CD4-positive, alpha-beta T cell treated with Interleukin-6 at 100 ng/mL for 8 hours (primary cell): Measurements from ENCODE around the gene TFIP11.
"Not testable (repeated sequence)": the region's sequence is repeated elsewhere in the genome, so short reads cannot be mapped to it uniquely, and the experiment has no call there.

Experiments used
- DNase-seq: peaks from one replicate; pipeline ENCODE4 v3.0.0-alpha.2; 2020; ENCODE audit warnings: mixed read lengths, low spot score

Gene TFIP11

GRCh38 chr22:26541167-26541819 is 29.0 kb upstream of the TFIP11 start:
- DNase-seq = no peak

GRCh38 chr22:26540119-26540518 is 27.8 kb upstream of the TFIP11 start:
- DNase-seq = no peak

DNA sequence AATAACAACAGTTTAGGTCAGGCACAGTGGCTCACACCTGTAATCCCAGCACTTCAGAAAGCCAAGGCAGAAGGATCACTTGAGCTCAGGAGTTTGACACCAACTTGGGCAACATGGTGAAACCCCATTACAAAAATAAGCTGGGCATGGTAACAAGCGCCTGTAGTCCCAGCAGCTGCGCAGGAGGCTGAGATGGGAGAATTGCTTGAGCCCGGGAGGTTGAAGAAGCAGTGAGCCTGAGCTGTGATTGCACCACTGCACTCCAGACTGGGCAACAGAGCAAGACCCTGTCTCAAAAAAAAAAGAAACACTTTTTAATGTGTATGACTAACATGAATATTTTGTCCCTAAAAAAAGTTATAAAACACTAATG is 24.5 kb upstream of the TFIP11 start:
- DNase-seq = no peak

- no peak for DNase-seq
Measured at GRCh38 chr22:26536056-26536761, 23.9 kb upstream of the TFIP11 start.

- DNase-seq = no peak
Measured at GRCh38 chr22:26535603-26535908, 23.3 kb upstream of the TFIP11 start.

DNA sequence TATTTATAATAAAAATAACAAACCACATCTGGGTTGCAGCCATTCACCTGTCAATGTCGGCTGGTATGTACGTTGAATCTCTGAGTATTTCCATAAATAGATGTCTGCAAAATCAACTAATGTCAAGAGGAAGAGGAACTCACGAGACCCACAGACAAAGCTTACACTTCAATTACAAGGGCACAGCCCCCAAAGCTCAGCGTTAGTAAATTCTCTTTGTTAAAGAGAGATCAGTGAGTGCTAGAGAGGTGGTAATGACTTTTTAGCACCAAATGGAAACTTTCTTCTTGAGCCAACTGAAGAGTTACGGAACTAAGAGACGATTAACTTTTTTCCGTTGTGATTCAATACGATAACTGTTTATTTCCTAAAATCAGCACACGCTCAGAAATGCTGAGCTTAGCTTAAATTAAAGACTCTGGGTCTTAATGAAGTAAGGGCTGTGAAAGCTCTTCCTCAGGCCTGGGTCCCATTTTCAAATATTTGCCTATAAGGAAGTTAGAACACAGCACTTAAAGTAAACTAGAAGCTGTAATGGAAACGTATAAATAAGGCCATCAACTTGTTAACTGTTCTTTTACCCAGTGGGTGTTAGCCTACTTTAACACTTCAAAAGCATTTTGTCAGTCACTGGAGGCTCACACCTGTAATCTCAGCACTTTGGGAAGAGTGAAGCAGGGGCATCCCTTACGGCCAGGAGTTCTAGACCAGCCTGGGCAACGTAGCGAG is 22.8 kb upstream of the TFIP11 start:
- no peak for DNase-seq

DNA sequence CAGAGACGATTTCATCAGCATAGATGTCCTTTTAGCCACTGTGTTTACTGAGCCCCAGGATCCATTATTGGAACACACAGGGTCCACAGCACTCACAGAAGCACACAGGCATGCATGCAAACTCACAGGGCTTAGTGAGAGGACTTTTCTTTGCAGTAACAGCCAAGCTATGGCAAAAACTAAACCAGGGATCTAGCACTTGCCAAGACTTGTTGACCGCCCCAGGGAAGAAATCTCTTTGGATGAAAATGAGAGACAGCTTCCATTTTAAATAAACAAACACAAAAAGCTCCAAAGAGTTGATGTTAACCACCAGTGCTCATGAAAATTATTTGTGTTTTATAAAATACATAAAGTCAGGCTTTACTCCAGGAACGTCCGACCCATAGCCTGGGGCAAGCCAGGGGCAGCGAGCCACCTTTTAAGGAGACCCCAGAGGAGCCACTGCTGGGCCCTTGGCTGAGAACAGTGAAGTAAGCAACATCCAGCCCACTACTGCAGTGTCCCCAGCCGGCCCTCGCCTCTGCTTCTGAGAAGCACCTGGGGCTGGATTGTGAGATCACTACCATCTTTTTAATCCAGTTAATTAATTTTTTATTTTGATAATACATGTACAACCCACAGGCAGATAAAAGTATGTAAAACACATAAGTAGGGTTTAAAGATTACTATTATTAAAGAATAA is 22.0 kb upstream of the TFIP11 start:
- no peak for DNase-seq

DNA sequence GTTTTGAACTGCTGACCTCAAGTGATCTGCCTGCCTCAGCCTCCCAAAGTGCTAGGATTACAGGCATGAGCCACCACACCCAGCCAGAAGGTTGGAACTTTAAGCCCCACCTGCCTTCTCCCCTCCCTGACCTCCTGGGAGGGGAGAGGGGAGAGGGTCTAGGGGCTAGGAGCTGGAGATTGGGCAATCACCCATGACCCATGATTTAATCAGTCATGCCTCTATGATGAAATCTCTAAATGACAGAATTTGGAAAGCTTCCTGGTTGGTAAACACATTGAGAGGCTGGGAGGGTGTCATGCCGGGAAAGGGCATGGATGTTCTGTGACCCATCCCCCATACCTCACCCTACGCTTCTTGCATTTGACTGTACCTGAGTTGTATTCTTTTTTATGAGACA is 17.1 kb upstream of the TFIP11 start:
- no peak for DNase-seq

GRCh38 chr22:26528518-26528917 is 16.2 kb upstream of the TFIP11 start:
- not testable (repeated sequence) for DNase-seq

- no peak for DNase-seq
Measured at GRCh38 chr22:26527574-26528465, 15.5 kb upstream of the TFIP11 start.

GRCh38 chr22:26527167-26527566 is 14.9 kb upstream of the TFIP11 start:
- DNase-seq = no peak

GRCh38 chr22:26525946-26526564 is 13.8 kb upstream of the TFIP11 start:
- DNase-seq = no peak

GRCh38 chr22:26524870-26525269 is 12.6 kb upstream of the TFIP11 start:
- DNase-seq = no peak

DNA sequence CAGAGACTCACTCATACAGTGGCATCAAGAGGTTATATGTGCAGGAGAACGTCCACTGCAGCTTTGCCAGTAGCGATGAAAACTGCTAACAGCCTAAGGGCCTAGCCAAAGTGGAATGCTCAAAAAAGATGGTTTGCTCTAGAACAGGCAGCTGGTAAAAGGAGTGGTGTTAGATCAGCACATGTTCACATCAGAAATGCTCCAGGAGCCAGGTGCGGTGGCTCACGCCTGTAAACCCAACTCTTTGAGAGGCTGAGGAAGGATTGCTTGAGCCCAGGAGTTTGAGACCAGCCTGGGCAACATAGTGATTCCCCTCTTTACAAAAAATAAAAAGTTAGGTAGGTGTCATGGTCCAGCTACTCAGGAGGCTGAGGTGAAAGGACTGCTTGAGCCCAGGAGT is 10.3 kb upstream of the TFIP11 start:
- DNase-seq = no peak

- no peak for DNase-seq
Measured at GRCh38 chr22:26522012-26522411, 9.7 kb upstream of the TFIP11 start.

- DNase-seq = no peak
Measured at GRCh38 chr22:26517429-26517828, 5.2 kb upstream of the TFIP11 start.

DNA sequence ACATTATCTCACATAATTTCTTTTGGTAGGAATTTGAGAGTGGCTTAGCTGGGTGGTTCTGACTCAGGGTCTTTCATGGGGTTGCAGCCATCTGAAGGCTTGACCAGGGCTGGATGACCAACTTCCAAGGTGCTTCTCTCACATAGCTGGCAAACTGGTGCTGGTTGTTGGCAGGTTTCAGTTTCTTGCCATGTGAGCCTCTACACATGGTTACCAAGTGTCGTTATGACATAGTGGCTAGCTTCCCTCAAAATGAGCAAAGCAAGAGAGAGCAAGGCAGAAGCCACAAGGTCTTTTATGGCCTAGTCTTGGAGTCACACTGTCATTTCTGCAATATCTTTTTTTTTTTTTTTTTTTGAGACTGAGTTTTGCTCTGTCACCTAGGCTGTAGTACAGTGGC is 4.2 kb upstream of the TFIP11 start:
- DNase-seq = no peak

DNA sequence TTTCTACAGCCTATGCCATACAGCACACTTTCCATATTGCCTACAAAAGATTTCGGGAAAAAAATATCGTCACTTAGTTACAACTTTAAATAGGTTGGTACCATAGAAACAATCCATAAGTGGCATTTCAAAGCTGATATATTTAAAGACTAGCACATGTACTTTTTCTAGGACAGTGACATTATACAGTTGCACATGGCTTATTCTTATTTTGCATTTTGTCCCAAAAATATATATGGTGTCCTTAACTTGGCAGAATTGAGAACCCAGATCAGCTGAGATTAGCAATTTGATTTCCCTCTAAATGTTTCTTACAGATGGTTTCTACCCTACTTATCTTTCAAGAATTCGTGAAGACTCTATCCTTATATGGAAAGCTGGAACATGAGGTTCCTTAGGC is 3.7 kb upstream of the TFIP11 start:
- DNase-seq = no peak

DNA sequence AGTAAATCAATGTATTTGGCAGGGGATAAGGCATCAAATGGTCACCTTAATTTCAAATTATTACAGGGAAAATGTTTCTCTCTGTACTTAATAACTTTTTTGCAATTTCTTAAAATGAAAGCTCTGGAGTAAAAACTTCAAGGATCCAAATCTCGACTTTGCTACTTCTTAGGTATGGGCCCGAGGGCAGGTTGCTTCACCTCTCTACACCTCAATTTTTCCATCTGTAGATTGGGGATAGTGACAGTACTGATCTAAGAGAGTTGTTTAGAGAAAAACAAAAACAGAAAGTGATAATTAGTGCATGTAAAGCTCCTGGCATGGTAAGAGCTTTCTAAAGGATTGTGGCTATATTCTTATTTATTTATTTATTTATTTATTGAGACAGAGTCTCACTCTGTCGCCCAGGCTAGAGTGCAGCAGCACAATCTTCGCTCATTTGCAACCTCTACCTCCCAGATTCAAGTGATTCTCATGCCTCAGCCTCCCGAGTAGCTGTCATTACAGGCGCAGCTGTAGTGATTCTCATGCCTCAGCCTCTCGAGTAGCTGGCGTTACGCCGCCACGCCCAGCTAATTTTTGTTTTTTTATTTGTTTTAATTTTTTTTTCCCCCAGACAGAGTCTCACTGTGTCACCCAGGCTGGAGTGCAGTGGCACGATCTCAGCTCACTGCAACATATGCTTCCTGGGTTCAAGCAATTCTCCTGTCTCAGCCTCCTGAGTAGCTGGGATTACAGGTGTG is 2.3 kb upstream of the TFIP11 start:
- DNase-seq = no peak

DNA sequence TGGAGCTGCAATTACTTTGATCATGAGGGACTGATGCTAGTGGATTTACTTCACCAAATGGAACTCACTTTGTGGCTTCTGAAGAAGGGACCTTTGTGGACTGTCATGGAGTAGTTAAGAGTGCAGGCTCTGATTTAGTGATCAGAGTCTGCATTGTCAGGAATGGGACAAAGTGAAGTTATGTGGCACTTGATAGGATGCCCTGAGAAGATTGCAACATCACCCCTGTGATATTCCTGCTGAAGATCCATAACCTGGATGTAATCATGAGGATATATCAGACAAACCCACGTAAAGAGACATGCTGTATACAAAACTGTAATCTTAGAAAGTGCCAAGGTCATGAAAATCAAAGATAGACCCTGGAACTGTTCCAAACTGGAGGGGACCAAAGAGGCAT is 1.6 kb upstream of the TFIP11 start:
- no peak for DNase-seq

DNA sequence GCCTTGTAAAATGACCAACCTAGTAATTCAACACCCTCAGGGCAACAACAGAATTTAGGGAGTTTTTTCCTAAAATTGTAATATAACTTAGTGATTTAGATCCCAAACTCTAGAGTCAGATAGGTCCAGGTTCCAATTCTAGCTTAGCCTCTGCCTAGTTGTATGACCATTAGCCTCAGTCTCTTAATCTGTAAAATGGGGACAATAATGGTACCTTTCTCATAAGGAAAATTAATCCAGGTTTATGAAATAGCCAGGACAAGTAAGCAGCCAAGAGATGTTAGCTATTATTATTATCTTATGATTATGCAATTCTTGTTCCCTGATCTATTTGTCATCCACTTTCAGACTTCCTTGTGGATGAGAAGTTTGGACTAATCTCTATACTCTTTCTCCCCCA is 4.1 kb downstream of the TFIP11 start:
- DNase-seq = no peak
